WI38 (cell line): ENCODE results near the gene CDC20.
A peak's percentile ranks its signal among the peaks of the same experiment; 100 is the strongest.

Source experiments
- H3K4me3 ChIP-seq: 2 replicates; pipeline ENCODE4 v1.5.1; 2011; ENCODE audit warnings: low read depth, mild to moderate bottlenecking, control low read depth, low read length
- CTCF ChIP-seq: IDR thresholded peaks from 2 replicates; pipeline ENCODE4 v1.5.1; 2012; ENCODE audit warnings: low read depth, mild to moderate bottlenecking, control low read depth, low read length

CDC20 gene

DNA sequence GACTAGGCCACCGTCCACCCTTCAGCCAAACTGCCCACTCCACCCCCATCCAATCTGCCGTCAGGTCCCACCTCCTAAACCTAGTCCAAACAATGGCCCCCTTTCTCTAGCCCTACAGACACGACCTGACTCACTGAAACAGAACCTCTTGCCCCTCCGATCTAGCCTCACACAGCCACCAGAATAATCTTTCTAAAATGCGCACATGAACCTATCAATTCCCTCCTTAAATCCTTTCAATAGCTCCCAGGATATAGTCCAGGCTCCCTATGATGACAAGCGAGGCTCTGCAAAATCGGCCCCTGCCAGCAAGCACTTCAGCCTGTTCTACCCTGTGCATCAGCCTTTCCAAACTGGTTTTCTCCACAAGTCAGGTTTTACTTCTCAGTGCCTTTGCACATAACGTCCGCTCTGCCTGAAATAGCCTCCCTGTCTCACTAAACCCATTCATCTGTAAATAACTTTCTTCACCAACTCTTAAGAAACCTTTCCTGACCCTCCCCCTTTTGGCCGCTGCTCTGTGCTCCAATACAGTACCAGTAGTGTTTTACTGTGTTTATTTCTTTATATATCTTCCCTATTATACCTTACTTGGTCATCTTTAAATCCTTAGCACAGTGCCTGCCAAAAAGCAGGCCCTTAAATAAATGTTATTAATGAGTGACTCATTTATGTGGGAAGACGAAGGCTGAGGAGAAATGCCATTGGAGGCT is 9.0 kb upstream of the CDC20 start:
- TF ChIP-seq CTCF, result no peak
- peak overlapping the region; percentile 43 for H3K4me3 ChIP-seq

GRCh38 chr1:43350976-43351375 is 7.8 kb upstream of the CDC20 start:
- H3K4me3 ChIP-seq, result no peak overlapping the region
- no peak for TF ChIP-seq CTCF

DNA sequence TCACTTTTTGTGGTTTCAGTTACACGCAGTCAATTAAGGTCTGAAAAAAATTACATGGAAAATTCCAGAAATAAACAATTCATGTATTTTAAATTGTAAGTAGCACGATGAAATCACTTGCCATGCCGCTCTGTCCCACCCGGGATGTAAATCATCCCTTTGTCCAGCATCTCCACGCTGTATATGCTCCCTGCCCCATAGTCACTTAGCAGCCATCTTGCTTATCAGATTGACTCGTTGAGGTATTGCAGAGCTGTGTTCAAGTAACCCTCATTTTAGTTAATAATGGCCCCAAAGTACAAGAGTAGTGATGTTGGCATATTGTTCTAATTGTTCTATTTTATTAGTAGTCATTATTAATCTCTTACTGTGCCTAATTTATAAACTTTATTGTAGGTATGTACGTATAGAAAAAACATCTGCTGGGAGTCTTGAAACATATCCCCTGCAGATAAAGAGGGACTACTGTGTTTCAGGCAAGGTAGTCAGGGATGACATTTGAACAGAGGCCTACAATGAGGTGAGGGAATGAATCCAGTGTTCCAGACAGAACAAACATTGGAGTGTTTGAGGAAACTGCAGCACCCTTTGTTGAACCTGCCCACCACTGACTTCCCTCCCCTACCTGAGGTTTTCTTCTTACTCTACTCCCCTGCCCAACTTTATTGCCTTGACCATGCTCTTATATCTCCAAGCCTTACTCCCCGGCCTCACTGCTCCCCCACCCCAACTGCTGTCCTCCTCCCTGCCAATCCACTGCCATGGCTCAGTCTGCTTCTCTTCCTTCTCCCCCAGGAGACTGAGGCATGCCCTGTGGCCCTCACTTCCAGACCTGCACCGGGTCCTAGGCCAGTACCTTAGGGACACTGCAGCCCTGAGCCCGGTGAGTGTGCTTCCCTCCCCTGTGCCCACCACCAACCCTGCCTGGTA is 7.1 kb upstream of the CDC20 start:
- H3K4me3 ChIP-seq, result no peak overlapping the region
- TF ChIP-seq CTCF, result no peak

DNA sequence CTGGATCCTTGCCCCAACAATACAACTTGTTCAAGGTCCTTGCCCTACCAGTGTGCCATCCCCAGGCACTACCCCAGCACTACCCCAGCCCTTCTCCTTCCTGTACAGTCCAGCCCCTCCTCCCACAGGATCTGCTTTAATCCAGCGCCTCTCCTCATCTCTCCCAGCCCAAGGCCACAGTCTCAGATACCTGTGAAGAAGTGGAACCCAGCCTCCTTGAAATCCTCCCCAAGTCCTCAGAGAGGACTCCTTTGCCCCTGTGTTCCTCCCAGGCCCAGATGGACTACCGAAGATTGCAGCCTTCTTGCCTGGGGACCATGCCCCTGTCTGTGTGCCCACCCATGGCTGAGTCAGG is 6.5 kb upstream of the CDC20 start:
- TF ChIP-seq CTCF, result no peak

DNA sequence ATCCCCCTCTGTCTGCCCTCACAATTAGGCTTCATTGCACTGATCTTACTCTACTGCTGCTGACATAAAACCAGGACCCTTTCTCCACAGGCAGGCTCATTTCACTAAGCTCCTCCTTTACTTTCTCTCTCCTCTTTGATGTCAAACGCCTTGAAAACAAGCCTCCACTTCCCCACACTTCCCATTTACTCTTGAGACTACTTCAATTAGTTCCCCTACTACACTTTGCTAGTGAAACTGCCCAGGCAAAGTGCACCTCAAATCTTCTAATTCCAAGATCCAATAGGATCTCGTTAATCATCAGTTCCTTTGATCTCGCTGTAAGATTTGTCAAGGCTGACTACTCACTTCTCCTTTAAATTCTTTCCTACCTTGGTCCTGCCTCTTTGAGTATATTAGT is 5.9 kb upstream of the CDC20 start:
- TF ChIP-seq CTCF, result no peak
- no peak overlapping the region for H3K4me3 ChIP-seq

More for the DNA sequence above, 6.5 kb upstream of the CDC20 start:
- no peak overlapping the region for H3K4me3 ChIP-seq

GRCh38 chr1:43354471-43354870 is 4.3 kb upstream of the CDC20 start:
- no peak for TF ChIP-seq CTCF
- no peak overlapping the region for H3K4me3 ChIP-seq

DNA sequence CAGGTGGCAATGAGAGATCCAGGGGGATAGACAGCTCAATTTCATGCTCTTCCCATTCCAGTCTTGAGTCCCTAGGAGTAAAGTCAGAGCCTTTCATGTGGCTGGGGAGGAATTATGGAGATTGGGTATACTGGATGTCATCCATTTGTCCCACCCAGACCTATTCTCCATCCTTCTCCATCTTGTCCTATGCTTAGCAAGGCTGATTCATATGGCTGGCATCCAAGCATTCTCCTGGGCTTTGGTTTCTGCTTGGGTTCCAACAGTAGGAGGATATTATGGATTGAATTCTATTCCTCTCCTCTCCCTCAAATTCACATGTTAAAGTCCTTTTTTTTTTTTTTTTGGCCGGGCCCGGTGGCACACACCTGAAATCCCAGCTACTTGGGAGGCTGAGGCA is 3.8 kb upstream of the CDC20 start:
- no peak overlapping the region for H3K4me3 ChIP-seq
- no peak for TF ChIP-seq CTCF
